K562 (cell line): Measurements from ENCODE around the gene UNC13A. TPM values are rescaled to one million over a fixed set of nuclear protein-coding genes. Genes with fewer than 3 reads are reported as not detected.

ENCODE experiments used
- BHLHE40 ChIP-seq: IDR thresholded peaks from 2 replicates; pipeline ENCODE4 v1.6.1; 2011; ENCODE audit warnings: low read length, improper control_type of control experiment
- CREM ChIP-seq: IDR thresholded peaks from 2 replicates; pipeline ENCODE4 v1.6.1; 2014; ENCODE audit warnings: antibody characterized with exemption, low read depth
- GTF2E2 ChIP-seq: fragments of 200-800 bp; sonication (Bioruptor generic); IDR thresholded peaks from 2 replicates; pipeline ENCODE4 v1.6.1; 2016; ENCODE audit warnings: missing genetic modification characterization, missing compliant biosample characterization
- HNRNPL ChIP-seq: fragments of 200-400 bp; formaldehyde crosslinking; IDR thresholded peaks from 2 replicates; pipeline ENCODE4 v1.6.1; 2017; ENCODE audit warnings: low read depth, mild to moderate bottlenecking, low read length
- KAT8 ChIP-seq: fragments of 450-650 bp; IDR thresholded peaks from 2 replicates; pipeline ENCODE4 v1.6.1; 2016; ENCODE audit warnings: low read depth, mild to moderate bottlenecking
- KLF6 ChIP-seq: fragments of 250-450 bp; sonication (Bioruptor Pico); IDR thresholded peaks from 2 replicates; pipeline ENCODE4 v1.4.0; 2020; ENCODE audit warnings: mild to moderate bottlenecking, moderate library complexity, borderline replicate concordance
- MXD1 ChIP-seq: fragments of 250-450 bp; sonication (Bioruptor Pico); IDR thresholded peaks from 2 replicates; pipeline ENCODE4 v1.8.0; 2021; ENCODE audit warnings: borderline replicate concordance, mild to moderate bottlenecking, moderate library complexity; ENCODE audit not compliant: poor library complexity, severe bottlenecking
- NFIC ChIP-seq: fragments of 450-650 bp; IDR thresholded peaks from 2 replicates; pipeline ENCODE4 v1.6.1; 2017; ENCODE audit warnings: mild to moderate bottlenecking, inconsistent platforms
- NKRF ChIP-seq: fragments of 450-650 bp; IDR thresholded peaks from 2 replicates; pipeline ENCODE4 v1.6.1; 2016; ENCODE audit warnings: borderline replicate concordance
- NR2C1 ChIP-seq, 2 experiments: fragments of 450-650 bp; IDR thresholded peaks; 2 replicates each; pipeline ENCODE4 v1.6.1; 2017; ENCODE audit warnings: mild to moderate bottlenecking in 2 of 2, antibody characterized with exemption in 1 of 2, inconsistent platforms in 1 of 2, missing compliant biosample characterization in 1 of 2, missing genetic modification characterization in 1 of 2
- SMAD3 ChIP-seq: fragments of 450-650 bp; formaldehyde crosslinking; conservative IDR thresholded peaks from 2 replicates; pipeline ENCODE4 v1.4.0; 2020; ENCODE audit warnings: mild to moderate bottlenecking
- SMARCE1 ChIP-seq: fragments of 450-650 bp; IDR thresholded peaks from 2 replicates; pipeline ENCODE4 v1.7.1; 2016; ENCODE audit warnings: mild to moderate bottlenecking
- TEAD4 ChIP-seq, 2 experiments: sonication (generic) in 1 of 2; formaldehyde crosslinking in 1 of 2; IDR thresholded peaks; 2 replicates each; pipeline versions ENCODE4 v1.6.1 to v1.8.0; 2012 to 2022; ENCODE audit warnings: borderline replicate concordance in 1 of 2, inconsistent platforms in 1 of 2, low read length in 1 of 2, mild to moderate bottlenecking in 1 of 2, missing genetic modification reagents in 1 of 2
- USF1 ChIP-seq: sonication (generic); formaldehyde crosslinking; IDR thresholded peaks from 2 replicates; pipeline ENCODE4 v1.9.0; 2022; ENCODE audit warnings: mild to moderate bottlenecking, missing genetic modification reagents
- ZEB2 ChIP-seq: fragments of 450-650 bp; IDR thresholded peaks from 2 replicates; pipeline ENCODE4 v1.6.1; 2016
- polyA plus RNA-seq, 8 experiments: library from polyadenylated mRNA; depleted of rRNA in 4 of 8; stranded (reverse) in 5 of 8; unstranded in 3 of 8; fragments of >200 nt; fragmentation: Nextera tagmentation in 2 of 8; fragmentation: Illumina TruSeq in 1 of 8; extraction: Ambion mirVana in 2 of 8; extraction: Trizol in 1 of 8; gene quantifications; 2 replicates each; pipeline versions ENCODE4 v1.2.1 to v1.2.3, GENCODE V29; 2011 to 2014; ENCODE audit warnings: inconsistent platforms in 1 of 8, missing spikeins in 1 of 8
- total RNA-seq, 7 experiments: library from RNA; depleted of rRNA in 6 of 7; stranded (reverse); fragments of >200 nt in 6 of 7; fragmentation: Illumina TruSeq in 2 of 7; extraction: Trizol in 2 of 7; gene quantifications; 2 replicates each; pipeline versions ENCODE4 v1.2.1 to v1.2.3, GENCODE V29; 2011 to 2021; ENCODE audit warnings: low replicate concordance in 1 of 7

Gene UNC13A
- total and polyA plus RNA-seq, 9 of the 15 experiments (the other 6 are each of a cell fraction or from before 2014, with no cell fraction given), result 0.03 to 1.0 (median 0.25) TPM

- 0 out of 2 replicates have a peak, but pooled peaks have one; percentile 69 for TF ChIP-seq SMAD3 (CRISPR knock-in tag)
- TF ChIP-seq USF1, result peak; percentile 79
- TF ChIP-seq HNRNPL, result 0 out of 2 replicates have a peak, but pooled peaks have one; percentile 55
- peak; percentile 90 for TF ChIP-seq CREM
- no peak for TF ChIP-seq MXD1 (CRISPR knock-in tag)
- no peak for TF ChIP-seq NKRF
- no peak for TF ChIP-seq KLF6 (CRISPR knock-in tag)
- peak; percentile 94 for TF ChIP-seq ZEB2
- TF ChIP-seq NR2C1 (IDR thresholded peaks at IDR 0.05), result peak; percentile 94
- peak; percentile 91 for TF ChIP-seq NR2C1 (tag; IDR thresholded peaks at IDR 0.05)
- peak; percentile 82 for TF ChIP-seq BHLHE40
- TF ChIP-seq TEAD4 (IDR thresholded peaks at IDR 0.05; ENCODE audit: low read length), result peak; percentile 60
- TF ChIP-seq TEAD4 (CRISPR knock-in tag; IDR thresholded peaks at IDR 0.05; ENCODE audit: borderline replicate concordance), result peak; percentile 82; the same call in 1 of the 2 replicates
- no peak for TF ChIP-seq KAT8
- TF ChIP-seq NFIC, result peak; percentile 9; the same call in 1 of the 2 replicates
- 0 out of 2 replicates have a peak, but pooled peaks have one; percentile 59 for TF ChIP-seq GTF2E2 (tag)
- no peak for TF ChIP-seq SMARCE1
- TF ChIP-seq, all 486 proteins: peak for 168
Observed at GRCh38 chr19:17605761-17606589, 82.2 kb downstream of the UNC13A start (continued).
